Hematopoietic multipotent progenitor cell treated with erythropoietin and hydrocortisone succinate and interleukin-3 and kit ligand, for 17 days (in vitro differentiated cells): ENCODE data around the gene HBG2.
A peak's percentile ranks its signal among the peaks of the same experiment; 100 is the strongest.

Source experiments
- DNase-seq: peaks from one replicate; pipeline ENCODE4 v3.0.0-alpha.2; 2015; ENCODE audit warnings: low spot score

Gene HBG2

DNA sequence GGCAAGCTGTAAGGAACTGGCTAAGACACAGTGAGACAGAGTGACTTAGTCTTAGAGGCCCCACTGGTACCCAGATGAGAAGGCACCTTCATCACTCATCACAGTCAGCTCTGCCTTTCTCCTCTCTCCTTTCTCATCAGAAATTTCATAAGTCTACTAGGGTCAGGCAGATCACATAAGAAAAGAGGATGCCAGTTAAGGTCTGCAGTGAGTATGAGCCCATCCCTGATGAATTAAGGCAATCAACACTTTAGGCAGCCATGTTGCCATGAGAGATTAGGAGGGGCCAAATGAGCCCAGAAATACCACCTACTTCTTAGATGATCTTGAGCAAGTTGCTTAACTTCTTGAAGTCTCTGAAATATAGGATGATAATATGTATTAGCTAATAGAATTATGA, 27.0 kb upstream of the HBG2 start:
- peak; percentile 85 for DNase-seq

- peak; percentile 100 for DNase-seq
Observed at GRCh38 chr11:5280582-5281102, 26.1 kb upstream of the HBG2 start.

DNA sequence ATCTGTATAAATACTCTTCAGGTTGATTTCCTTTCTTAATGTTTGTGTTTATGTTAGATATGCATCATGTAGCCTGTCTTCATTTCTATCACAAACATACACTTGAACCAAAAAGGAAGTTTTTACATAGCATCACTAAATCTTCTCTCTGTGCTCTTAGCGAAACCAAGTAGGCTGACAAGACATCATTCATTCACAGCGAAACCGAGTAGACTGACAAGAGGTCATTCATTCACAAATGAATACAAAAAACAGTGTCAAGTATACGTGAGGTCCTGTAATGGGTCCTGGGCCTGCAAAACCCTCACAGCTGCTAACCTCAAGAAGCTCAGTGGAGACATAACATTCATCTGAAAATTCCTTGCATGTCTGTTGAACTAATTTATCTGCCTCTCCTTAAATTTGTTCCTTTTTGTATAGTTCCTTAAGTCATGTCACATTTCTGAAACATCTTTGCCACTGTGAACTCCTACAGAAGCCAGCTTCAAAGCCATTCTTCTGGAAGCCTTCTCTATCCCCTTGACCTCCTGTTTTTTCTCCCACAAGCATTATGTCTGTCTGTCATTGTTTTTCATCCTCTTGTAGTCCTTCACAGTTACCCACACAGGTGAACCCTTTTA, 25.0 kb upstream of the HBG2 start:
- peak; percentile 82 for DNase-seq

GRCh38 chr11:5277807-5278382, 23.3 kb upstream of the HBG2 start:
- peak; percentile 83 for DNase-seq

- DNase-seq = peak; percentile 81
Observed at GRCh38 chr11:5276697-5277096, 22.1 kb upstream of the HBG2 start.

DNA sequence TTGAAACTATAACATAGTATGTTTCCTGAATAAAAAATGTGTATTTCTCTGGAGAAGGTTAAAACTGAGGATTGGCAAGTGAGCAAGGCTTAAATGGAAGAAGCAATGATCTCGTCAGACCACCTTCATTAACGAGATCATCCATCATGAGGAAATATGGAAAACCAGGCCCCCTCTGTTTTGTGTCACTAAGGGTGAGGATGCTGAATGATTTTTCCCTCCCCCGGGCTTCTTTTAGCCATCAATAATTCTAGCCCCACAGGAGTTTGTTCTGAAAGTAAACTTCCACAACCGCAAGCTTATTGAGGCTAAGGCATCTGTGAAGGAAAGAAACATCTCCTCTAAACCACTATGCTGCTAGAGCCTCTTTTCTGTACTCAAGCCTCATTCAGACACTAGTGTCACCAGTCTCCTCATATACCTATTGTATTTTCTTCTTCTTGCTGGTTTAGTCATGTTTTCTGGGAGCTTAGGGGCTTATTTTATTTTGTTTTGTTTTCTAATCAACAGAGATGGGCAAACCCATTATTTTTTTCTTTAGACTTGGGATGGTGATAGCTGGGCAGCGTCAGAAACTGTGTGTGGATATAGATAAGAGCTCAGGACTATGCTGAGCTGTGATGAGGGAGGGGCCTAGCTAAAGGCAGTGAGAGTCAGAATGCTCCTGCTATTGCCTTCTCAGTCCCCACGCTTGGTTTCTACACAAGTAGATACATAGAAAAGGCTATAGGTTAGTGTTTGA, 21.0 kb upstream of the HBG2 start:
- peak; percentile 95 for DNase-seq

DNA sequence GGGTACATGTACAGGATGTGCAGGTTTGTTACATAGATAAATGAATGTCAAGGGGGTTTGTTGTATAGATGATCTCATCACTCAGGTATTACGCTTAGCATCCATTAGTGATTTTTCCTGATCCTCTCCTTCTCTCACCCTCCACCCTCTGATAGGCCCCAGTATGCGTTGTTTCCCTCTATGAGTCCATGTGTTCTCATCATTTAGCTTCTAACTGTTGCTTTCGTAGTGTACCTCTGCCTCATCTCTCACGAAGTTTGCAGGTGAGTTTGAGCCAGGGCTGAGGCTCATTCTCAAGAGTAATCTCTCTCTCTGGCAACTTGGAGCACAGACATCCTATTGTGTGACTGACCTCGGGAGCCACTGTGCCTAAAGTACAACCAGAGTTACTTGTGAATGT, 19.8 kb upstream of the HBG2 start:
- DNase-seq = peak; percentile 74

DNA sequence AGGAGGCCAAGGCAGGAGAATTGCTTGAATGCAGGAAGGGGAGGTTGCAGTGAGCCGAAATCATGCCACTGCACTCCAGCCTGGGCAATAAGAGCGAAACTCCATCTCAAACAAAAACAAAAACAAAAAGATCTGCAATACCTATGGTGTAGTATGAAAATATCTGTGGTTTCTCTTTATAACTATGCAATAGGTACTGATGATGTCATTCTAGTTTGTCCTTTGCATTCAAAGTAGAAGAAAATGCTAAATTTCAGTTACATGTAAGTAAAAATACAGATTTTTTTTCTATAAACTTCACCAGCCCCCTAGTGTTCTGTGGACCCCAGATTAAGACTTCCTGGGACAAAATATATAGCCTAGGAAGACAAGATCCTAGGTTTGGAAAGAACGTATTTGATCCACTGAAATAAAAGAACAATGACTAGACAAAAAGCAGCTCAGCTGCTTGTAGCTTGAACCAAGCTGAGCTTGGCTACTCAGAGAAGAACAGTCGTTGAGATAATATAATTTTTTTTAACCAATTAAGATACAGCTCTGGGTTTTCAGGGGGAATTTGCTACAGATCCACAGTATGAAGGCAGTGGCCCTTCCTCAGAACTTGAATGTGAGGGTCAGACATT, 17.9 kb upstream of the HBG2 start:
- DNase-seq = peak; percentile 49

DNA sequence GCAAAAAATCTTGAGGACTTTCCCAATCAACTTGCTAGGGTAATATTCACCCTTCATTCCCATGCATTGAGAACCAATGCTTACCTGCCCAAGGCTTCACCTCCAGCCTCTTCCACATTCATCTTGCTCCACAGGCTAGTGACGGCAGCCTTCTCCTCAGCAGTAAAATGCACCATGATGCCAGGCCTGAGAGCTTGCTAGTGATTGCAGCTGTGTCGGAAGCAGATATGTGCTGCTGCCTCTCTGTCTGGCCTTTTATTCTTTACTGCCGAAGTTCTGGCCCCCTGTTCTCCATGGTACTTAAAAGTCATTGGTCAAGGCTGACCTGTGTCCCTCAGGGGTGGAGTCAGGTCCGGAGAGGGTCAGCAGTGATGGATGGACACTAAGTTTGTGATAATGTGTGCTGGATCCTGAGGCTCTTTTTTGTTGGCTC, 15.2 kb upstream of the HBG2 start, which contains the start of gene HBE1:
HBE1 (minus strand) TSS at position 231 of the 433 bp plus-strand sequence; CDS start at position 176, 55 bp downstream.
- DNase-seq = no peak

DNA sequence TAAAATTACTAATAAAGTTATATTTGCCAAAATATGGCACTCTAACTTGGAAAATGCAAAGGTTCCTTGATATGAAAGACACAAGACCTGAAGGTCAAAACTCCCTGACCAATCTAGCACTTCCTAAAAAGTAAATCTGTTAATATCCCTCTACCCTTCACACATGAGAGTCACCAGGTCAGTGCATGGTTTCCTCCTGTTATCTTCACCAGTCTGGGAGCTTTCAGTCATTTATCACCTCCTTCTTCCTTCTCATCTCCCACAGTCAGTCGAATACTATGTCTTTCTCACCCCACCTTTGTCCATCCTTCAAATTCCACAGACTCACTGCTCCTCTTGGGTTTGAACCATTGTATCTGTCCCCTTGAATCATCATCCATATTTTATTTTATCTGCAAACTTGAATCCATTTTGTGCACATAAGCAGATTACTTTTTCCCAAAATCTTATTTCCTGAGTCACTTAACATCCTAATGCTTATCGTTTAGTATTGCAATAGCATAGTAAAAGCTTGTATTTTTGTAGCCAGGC, 12.5 kb upstream of the HBG2 start:
- DNase-seq = no peak

- DNase-seq = no peak
Observed at GRCh38 chr11:5266609-5267008, 12.0 kb upstream of the HBG2 start.

- no peak for DNase-seq
Observed at GRCh38 chr11:5265832-5266231, 11.3 kb upstream of the HBG2 start.

- DNase-seq = no peak
Observed at GRCh38 chr11:5258543-5259262, 4.1 kb upstream of the HBG2 start.

DNA sequence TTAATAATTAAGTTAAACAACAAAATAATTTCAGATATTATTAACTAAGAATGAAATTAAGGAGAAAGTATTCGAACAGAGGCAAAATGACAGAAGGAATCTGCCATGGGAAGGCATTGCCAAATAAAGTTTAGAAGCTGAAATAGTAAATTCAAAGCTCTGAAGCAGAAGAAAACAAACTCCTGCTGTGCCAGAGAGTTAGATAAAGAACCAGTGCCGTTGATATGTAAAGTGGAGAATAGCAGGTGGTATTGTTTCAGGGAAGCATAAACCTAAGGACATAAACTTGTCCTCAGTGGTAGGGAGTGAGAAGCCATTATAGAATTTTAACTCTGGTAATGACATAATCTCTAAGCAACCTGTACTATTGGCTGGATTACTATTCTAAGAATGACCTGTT, 2.7 kb upstream of the HBG2 start:
- DNase-seq = peak; percentile 18

- DNase-seq = peak; percentile 79
Observed at GRCh38 chr11:5254023-5254422, 558 bp downstream of the HBG2 start.

DNA sequence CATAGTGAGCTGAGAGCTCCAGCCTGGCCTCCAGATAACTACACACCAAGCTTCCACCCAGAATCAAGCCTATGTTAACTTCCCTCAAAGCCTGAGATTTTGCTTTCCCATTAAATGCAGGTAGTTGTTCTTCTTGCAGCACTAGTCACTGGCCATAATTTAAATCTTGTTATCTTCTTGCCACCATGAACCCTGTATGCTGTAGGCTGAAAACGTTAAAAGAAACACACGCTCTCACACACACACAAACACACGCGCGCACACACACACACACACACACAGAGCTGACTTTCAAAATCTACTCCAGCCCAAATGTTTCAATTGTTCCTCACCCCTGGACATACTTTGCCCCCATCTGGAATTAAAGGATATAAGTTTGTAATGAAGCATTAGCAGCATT, 1.1 kb downstream of the HBG2 start:
- peak; percentile 61 for DNase-seq

- no peak for DNase-seq
Observed at GRCh38 chr11:5252919-5253265, 1.7 kb downstream of the HBG2 start.

GRCh38 chr11:5252192-5252918, 2.2 kb downstream of the HBG2 start:
- DNase-seq = peak; percentile 84

DNA sequence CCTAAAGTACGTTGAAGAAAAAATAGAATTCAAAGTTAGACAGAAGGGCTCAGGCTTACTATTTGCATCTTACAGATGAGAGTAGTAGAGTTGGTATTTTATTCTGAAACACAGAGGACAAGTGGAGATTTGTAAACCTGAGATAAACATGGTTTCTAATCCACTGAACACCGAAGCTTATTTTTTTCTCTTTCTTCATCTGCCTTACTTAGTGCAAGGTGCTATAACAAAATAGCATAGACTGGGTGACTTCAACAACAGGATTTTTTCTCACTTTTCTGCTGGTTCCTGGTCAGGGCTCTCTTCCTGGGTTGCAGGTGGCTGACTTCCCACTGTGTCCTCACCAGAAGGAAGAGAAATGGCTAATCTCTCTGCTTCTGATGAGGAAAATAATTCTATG, 2.8 kb downstream of the HBG2 start:
- DNase-seq = peak; percentile 76

- DNase-seq = peak; percentile 75
Observed at GRCh38 chr11:5250543-5251204, 3.9 kb downstream of the HBG2 start.
